Endothelial cell of umbilical vein (primary cell): ENCODE data around the gene KCNE1. TPM values are rescaled to one million over a fixed set of nuclear protein-coding genes. Genes with fewer than 3 reads are reported as not detected.
A peak's percentile ranks its signal among the peaks of the same experiment; 100 is the strongest.

Experiments used
- BruUV-seq: library from RNA; stranded (reverse); fragments of 400-500 nt; replicated peaks from 2 replicates; lab custom pipeline; 2021; lab: Mats Ljungman, UMichigan
- CTCF ChIA-PET: fragments of 300-600, 350-600 bp; sonication (Branson Sonifier 250); formaldehyde crosslinking; loops from one replicate; lab custom pipeline; 2021; ENCODE audit warnings: antibody characterized with exemption, inconsistent platforms; lab: Charles Lee
- POLR2A ChIA-PET: fragments of 300-600, 350-600 bp; sonication (Branson Sonifier 250); formaldehyde crosslinking; loops from one replicate; lab custom pipeline; 2021; ENCODE audit warnings: antibody characterized with exemption, inconsistent platforms; lab: Charles Lee
- DNase-seq: peaks from one replicate; pipeline ENCODE4 v3.0.0-alpha.2; 2011; ENCODE audit warnings: low read depth, low spot score
- FAIRE-seq: peaks from 2 replicates; lab custom pipeline; 2011; peaks lifted over from hg19 to GRCh38; lab: Jason Lieb, UNC
- H2AFZ ChIP-seq: 2 replicates; pipeline ENCODE4 v1.6.0; 2012; ENCODE audit warnings: low read depth, low read length, control low read depth, inconsistent platforms
- H3K27ac ChIP-seq: 2 replicates; pipeline ENCODE4 v1.5.1; 2011; ENCODE audit warnings: low read depth, mild to moderate bottlenecking, control low read depth, low read length, moderate library complexity; ENCODE audit not compliant: insufficient read depth
- H3K27me3 ChIP-seq, 2 experiments: 2 replicates each; pipeline versions ENCODE4 v1.6.0 to v1.6.1; 2011; ENCODE audit warnings: low read length in 2 of 2, mixed read lengths in 1 of 2; ENCODE audit not compliant: control insufficient read depth in 2 of 2, insufficient read depth in 2 of 2
- H3K36me3 ChIP-seq, 2 experiments: 2 replicates in 1 of 2; 3 replicates in 1 of 2; pipeline ENCODE4 v1.5.1; 2011; ENCODE audit warnings: low read length in 2 of 2, mild to moderate bottlenecking in 1 of 2, moderate library complexity in 1 of 2; ENCODE audit not compliant: control insufficient read depth in 2 of 2, insufficient read depth in 2 of 2; ENCODE audit errors: extremely low read depth in 1 of 2
- H3K4me1 ChIP-seq: 3 replicates; pipeline ENCODE4 v1.5.1; 2011; ENCODE audit warnings: mild to moderate bottlenecking, low read length; ENCODE audit not compliant: control insufficient read depth, insufficient read depth; ENCODE audit errors: extremely low read depth
- H3K4me2 ChIP-seq: 2 replicates; pipeline ENCODE4 v1.6.1; 2011; ENCODE audit warnings: low read length, control low read depth, mixed read lengths; ENCODE audit not compliant: insufficient read depth
- H3K4me3 ChIP-seq, 3 experiments: fragments of 200-600 bp in 1 of 3; sonication (generic), shearing (Covaris generic) in 1 of 3; replicated peaks in 1 of 3; 2 replicates each; pipeline ENCODE4 v1.5.1; 2011 to 2016; ENCODE audit warnings: control low read depth in 3 of 3, low read length in 3 of 3, mild to moderate bottlenecking in 2 of 3, inconsistent platforms in 1 of 3, low read depth in 1 of 3, moderate library complexity in 1 of 3; ENCODE audit not compliant: insufficient read depth in 1 of 3
- H3K79me2 ChIP-seq: 2 replicates; pipeline ENCODE4 v1.6.0; 2012; ENCODE audit warnings: low read length, inconsistent platforms; ENCODE audit not compliant: control insufficient read depth, insufficient read depth
- H3K9ac ChIP-seq: replicated peaks from 2 replicates; pipeline ENCODE3; 2011; ENCODE audit warnings: low read length, control low read depth; ENCODE audit not compliant: insufficient read depth; ENCODE audit errors: extremely low read depth
- H3K9me1 ChIP-seq: replicated peaks from 3 replicates; pipeline ENCODE4 v1.6.0; 2011; ENCODE audit warnings: mild to moderate bottlenecking, low read length; ENCODE audit not compliant: control insufficient read depth, insufficient read depth; ENCODE audit errors: extremely low read depth
- H3K9me3 ChIP-seq: replicated peaks from 2 replicates; pipeline ENCODE4 v1.5.1; 2012; ENCODE audit warnings: low read length, inconsistent platforms; ENCODE audit not compliant: control insufficient read depth, insufficient read depth
- H4K20me1 ChIP-seq: replicated peaks from 2 replicates; pipeline ENCODE3; 2011; ENCODE audit warnings: mild to moderate bottlenecking, low read length; ENCODE audit not compliant: control insufficient read depth, insufficient read depth; ENCODE audit errors: extremely low read depth
- CTCF ChIP-seq, 2 donors: IDR thresholded peaks; 1 replicate in 1 of 2; 2 replicates in 1 of 2; pipeline ENCODE4 v1.5.1; 2011; ENCODE audit warnings: low read length in 2 of 2, mild to moderate bottlenecking in 2 of 2, moderate library complexity in 2 of 2, control low read depth in 1 of 2, inconsistent platforms in 1 of 2, low read depth in 1 of 2; ENCODE audit not compliant: insufficient read depth in 1 of 2; ENCODE audit errors: extremely low read depth in 1 of 2
- EZH2 ChIP-seq: IDR thresholded peaks from 2 replicates; pipeline ENCODE4 v1.6.1; 2012; ENCODE audit warnings: borderline replicate concordance, low read depth, mild to moderate bottlenecking, moderate library complexity, low read length, inconsistent platforms; ENCODE audit not compliant: severe bottlenecking
- GATA2 ChIP-seq: IDR thresholded peaks from 2 replicates; pipeline ENCODE4 v1.7.0; 2011; ENCODE audit warnings: low read depth, mild to moderate bottlenecking, moderate library complexity, mixed read lengths, low read length; ENCODE audit not compliant: insufficient read length, insufficient read depth
- JUN ChIP-seq: IDR thresholded peaks from 2 replicates; pipeline ENCODE4 v1.6.1; 2011; ENCODE audit warnings: borderline replicate concordance, low read depth; ENCODE audit not compliant: insufficient read length, insufficient read depth
- MAX ChIP-seq: IDR thresholded peaks from 2 replicates; pipeline ENCODE4 v1.6.1; 2011; ENCODE audit not compliant: insufficient read depth, insufficient read length
- POLR2AphosphoS5 ChIP-seq: IDR thresholded peaks from 2 replicates; pipeline ENCODE4 v1.6.1; 2012; ENCODE audit warnings: low read depth, mild to moderate bottlenecking, control low read depth, low read length, moderate library complexity; ENCODE audit not compliant: insufficient read depth
- dilution Hi-C: fragments of 300-500 bp; cut with MboI; formaldehyde crosslinking; loops from one replicate; pipeline ENCODE4 v1.15.0; 2019; ENCODE audit warnings: low sequenced_read_pairs; ENCODE audit not compliant: extremely low pct_ligation_motif_present
- intact Hi-C: fragments of 100-400 bp; cut with micrococcal nuclease; formaldehyde crosslinking; loops from one replicate; pipeline ENCODE4 v1.10.0; 2022
- polyA plus RNA-seq, 4 experiments: library from polyadenylated mRNA; depleted of rRNA in 3 of 4; stranded (reverse) in 3 of 4; unstranded in 1 of 4; fragments of >200 nt; gene quantifications; 2 replicates each; pipeline versions ENCODE4 v1.2.1 to v1.2.3, GENCODE V29; 2011 to 2012; ENCODE audit warnings: missing spikeins in 1 of 4
- total RNA-seq: library from RNA; stranded (reverse); gene quantifications from 2 replicates; pipeline ENCODE4 v1.2.3, GENCODE V29; 2021

The KCNE1 gene
- total and polyA plus RNA-seq, 2 donors (not counting 3 experiments of a cell fraction or from before 2014, with no cell fraction given) = 0.10 to 0.38 TPM

- Histone ChIP-seq H2AFZ (no peak overlapping the region), H3K79me2 (no peaks in the 10 kb centered on the region), H3K9me3 (no peaks in the 10 kb centered on the region), H3K27me3 (no peaks in the 10 kb centered on the region), H3K4me2 (no peak overlapping the region), H3K4me1 (no peaks in the 10 kb centered on the region), H4K20me1 (no peaks in the 10 kb centered on the region), H3K27ac (no peak overlapping the region), H3K4me3 (no peak overlapping the region), H3K36me3 (no peaks in the 10 kb centered on the region), H3K9ac (no peak overlapping the region), H3K9me1 (no peaks in the 10 kb centered on the region)
- intact Hi-C loops = loop anchor here (1.0 kb wide), 3 partner anchors 18 to 38 kb away; no protein-coding TSS in a partner anchor
- POLR2A ChIA-PET = interaction anchor here (0.8 to 1.5 kb wide), 3 partner anchors 14 to 19 kb away, joined by 3 to 7 read pairs (median 3); no protein-coding TSS in a partner anchor
- dilution Hi-C loops = no loop called here
- CTCF ChIA-PET = interaction anchor here (0.6 to 6.9 kb wide), 24 partner anchors 9 to 87 kb away, joined by 3 to 113 read pairs (median 6); partner anchors contain the start of gene KCNE1
- DNase-seq (peak; percentile 79), FAIRE-seq (peak; percentile 97)
- TF ChIP-seq CTCF (IDR thresholded peaks at IDR 0.05; ENCODE audit: extremely low read depth in 1 of 2, insufficient read depth in 1 of 2, low read depth in 1 of 2, low read length in 2 of 2) (peak; percentile 79 to 80), POLR2AphosphoS5 (peak; percentile 28), EZH2 (no peak), MAX (no peak), GATA2 (no peak), JUN (no peak)
- no TSS peak for BruUV-seq
Observed at GRCh38 chr21:34544032-34544496, 32.1 kb upstream of the KCNE1 start.
